ENCODE results near the gene BAIAP2. TPM values are rescaled to one million over a fixed set of nuclear protein-coding genes. Genes with fewer than 3 reads are reported as not detected.

Gene BAIAP2
- polyA plus RNA-seq, 1 donor, result 13.6 TPM

DNA sequence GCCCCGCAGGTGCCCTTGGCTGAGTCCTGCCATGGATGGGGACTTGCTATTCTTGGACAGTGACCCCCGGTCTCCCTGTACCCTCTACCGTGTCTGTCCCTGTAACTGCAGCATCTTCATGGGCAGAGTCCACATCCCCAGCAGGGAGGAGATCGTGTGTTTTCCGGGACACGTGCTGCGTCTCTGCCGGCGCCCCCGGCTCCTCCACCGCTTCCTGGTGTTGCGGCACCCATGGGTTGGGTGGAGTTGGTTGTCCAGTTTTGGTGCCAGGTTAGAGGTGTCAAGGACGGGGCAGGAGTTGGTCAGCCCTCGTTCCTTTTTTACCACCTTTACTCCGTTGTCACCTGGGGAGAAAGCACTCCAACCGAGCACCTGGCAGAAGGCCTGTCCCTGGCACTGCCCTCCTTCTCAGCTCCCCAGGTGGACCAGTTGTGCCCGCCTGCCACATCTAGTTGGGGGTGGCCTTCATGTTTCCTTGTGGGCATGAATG is 20.0 kb downstream of the BAIAP2 start:
- no peak for DNase-seq
- Histone ChIP-seq H3K9me3 (ENCODE audit: control insufficient read depth, low read depth, low read length) (no peaks in the 10 kb centered on the region), H3K27ac (ENCODE audit: low read length) (no peak overlapping the region), H3K4me1 (ENCODE audit: control insufficient read depth, insufficient read depth, low read length) (peaks cover 12% of the 10 kb centered on the region), H3K36me3 (ENCODE audit: control insufficient read depth, insufficient read depth, low read length) (peaks cover 2% of the 10 kb centered on the region), H3K27me3 (ENCODE audit: control insufficient read depth, insufficient read depth, low read length) (no peaks in the 10 kb centered on the region), H3K4me3 (ENCODE audit: low read length) (no peak overlapping the region)
- no CpG with 5 or more reads among the region's 17 CpGs for WGBS (ENCODE audit: insufficient coverage, low lambda C conversion rate)

DNA sequence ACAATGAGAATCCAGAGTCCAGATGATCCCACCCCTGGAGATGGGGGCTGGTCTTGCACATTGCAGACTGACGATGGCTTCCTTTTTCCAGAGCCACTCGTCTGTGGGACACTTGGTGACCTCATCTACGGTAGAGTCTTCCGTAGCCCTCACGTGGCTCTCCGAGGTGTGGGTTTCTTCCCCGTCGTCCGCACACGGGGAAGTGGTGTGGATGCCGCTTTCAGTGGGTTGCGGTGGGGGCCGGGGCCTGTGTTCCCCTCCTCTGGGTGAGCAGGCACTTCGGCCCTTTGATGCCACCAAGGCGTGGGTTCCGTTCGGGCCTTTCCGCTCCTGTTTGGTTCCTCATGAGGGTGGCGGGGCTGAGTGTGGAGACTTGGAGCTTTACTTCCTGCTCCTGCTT is 21.4 kb downstream of the BAIAP2 start:
- H3K27ac ChIP-seq (ENCODE audit: low read length), result no peak overlapping the region
- 40% methylated on average over 2 of the region's 19 CpGs for WGBS (ENCODE audit: insufficient coverage, low lambda C conversion rate)
- no peaks in the 10 kb centered on the region for H3K27me3 ChIP-seq (ENCODE audit: control insufficient read depth, insufficient read depth, low read length)
- no peaks in the 10 kb centered on the region for H3K9me3 ChIP-seq (ENCODE audit: control insufficient read depth, low read depth, low read length)
- H3K36me3 ChIP-seq (ENCODE audit: control insufficient read depth, insufficient read depth, low read length), result peaks cover 2% of the 10 kb centered on the region
- no peak overlapping the region for H3K4me3 ChIP-seq (ENCODE audit: low read length)
- no peak for DNase-seq
- peaks cover 12% of the 10 kb centered on the region for H3K4me1 ChIP-seq (ENCODE audit: control insufficient read depth, insufficient read depth, low read length)

DNA sequence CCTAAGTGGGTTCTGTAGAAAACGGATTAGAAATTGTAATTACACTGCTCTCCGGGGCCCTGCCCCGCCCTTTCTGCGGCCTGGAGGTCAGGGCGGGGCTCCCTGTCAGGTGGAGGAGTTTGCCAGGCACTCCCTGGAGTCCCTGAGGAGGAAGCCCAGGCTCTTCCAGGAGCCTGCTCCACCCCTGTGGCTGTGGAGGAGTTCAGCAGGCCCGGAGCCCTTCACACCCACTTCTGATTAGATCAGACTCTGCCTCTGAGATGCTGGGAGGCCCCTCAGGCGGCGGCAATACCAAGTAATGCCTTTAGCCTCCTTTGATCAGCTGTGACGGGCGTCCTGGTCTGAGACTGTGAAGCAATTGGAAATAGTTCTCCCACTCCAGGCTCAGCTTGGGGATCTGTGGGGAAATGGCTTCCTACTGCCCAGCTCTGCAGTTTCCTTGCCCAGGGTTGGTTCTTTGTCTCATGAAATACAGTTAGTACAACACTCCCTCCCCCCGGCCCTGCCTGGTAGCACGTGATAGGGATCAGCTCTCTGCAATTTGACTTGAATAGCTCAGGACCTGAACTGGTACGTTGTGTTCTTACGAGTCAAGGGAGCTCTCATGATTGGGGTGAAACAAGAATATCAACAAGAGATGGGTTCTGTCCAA is 22.3 kb downstream of the BAIAP2 start:
- Histone ChIP-seq H3K4me3 (ENCODE audit: low read length) (no peak overlapping the region), H3K9me3 (ENCODE audit: control insufficient read depth, low read depth, low read length) (no peaks in the 10 kb centered on the region), H3K27ac (ENCODE audit: low read length) (peak overlapping the region; percentile 44), H3K4me1 (ENCODE audit: control insufficient read depth, insufficient read depth, low read length) (peaks cover 12% of the 10 kb centered on the region), H3K27me3 (ENCODE audit: control insufficient read depth, insufficient read depth, low read length) (no peaks in the 10 kb centered on the region), H3K36me3 (ENCODE audit: control insufficient read depth, insufficient read depth, low read length) (peaks cover 2% of the 10 kb centered on the region)
- DNase-seq, result peak; percentile 77 to 91
- no CpG with 5 or more reads among the region's 14 CpGs for WGBS (ENCODE audit: insufficient coverage, low lambda C conversion rate)

DNA sequence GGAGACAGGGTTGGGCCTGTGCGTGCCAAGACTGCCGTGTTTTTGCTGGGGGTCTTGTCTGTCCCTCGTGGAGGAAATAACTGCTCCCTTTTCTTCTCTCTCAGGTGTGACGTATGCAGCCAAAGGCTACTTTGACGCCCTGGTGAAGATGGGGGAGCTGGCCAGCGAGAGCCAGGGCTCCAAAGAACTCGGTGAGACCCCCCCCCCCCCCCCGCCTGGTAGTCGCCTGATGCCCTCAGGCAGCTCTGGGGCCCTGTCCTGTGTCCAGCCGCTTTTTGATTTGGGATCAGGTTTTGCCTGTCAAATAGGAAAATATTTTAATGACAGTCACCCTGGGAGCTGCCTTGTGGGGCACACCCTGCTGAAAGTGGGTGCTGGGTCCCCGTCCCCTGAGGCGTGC is 22.8 kb downstream of the BAIAP2 start:
- H3K36me3 ChIP-seq (ENCODE audit: control insufficient read depth, insufficient read depth, low read length), result peaks cover 2% of the 10 kb centered on the region
- H3K4me3 ChIP-seq (ENCODE audit: low read length), result no peak overlapping the region
- peaks cover 12% of the 10 kb centered on the region for H3K4me1 ChIP-seq (ENCODE audit: control insufficient read depth, insufficient read depth, low read length)

DNA sequence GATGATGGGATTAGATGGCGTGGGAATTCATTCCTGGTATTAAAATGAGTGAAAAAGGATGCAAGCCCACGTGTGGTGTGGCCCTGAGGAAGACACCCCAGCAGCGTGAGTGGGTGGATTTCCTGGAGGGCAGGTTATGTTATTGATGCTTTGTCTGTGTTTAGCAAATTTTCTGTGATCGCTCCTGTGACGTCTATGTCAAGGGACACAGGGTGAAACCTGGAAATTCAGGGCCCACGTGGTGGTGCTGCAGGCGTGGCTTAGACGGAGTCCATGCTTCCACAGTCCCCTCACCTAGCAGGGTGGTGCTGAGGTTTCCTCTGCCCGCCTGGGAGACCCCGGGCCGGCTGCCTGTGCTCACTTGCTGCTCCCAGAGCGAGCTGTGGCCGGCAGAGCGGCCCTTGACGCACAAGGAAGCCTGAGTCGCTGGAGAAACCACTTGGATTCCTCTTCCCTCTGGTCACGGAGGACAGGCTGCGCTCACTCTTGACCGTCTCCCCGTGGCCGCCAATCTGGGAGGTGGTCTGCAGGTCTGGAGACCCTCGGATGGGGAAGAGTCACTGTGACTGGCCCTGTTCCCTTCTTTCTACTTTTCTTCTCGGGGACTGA is 23.4 kb downstream of the BAIAP2 start:
- WGBS (ENCODE audit: insufficient coverage, low lambda C conversion rate), result 100% methylated on average over 1 of the region's 23 CpGs
- Histone ChIP-seq H3K36me3 (ENCODE audit: control insufficient read depth, insufficient read depth, low read length) (peaks cover 2% of the 10 kb centered on the region), H3K27me3 (ENCODE audit: control insufficient read depth, insufficient read depth, low read length) (no peaks in the 10 kb centered on the region), H3K27ac (ENCODE audit: low read length) (no peak overlapping the region), H3K9me3 (ENCODE audit: control insufficient read depth, low read depth, low read length) (no peaks in the 10 kb centered on the region), H3K4me3 (ENCODE audit: low read length) (no peak overlapping the region), H3K4me1 (ENCODE audit: control insufficient read depth, insufficient read depth, low read length) (peaks cover 12% of the 10 kb centered on the region)
- DNase-seq, result no peak

More for the DNA sequence above, 22.8 kb downstream of the BAIAP2 start:
- Histone ChIP-seq H3K9me3 (ENCODE audit: control insufficient read depth, low read depth, low read length) (no peaks in the 10 kb centered on the region), H3K27me3 (ENCODE audit: control insufficient read depth, insufficient read depth, low read length) (no peaks in the 10 kb centered on the region), H3K27ac (ENCODE audit: low read length) (peak overlapping the region; percentile 44)
- no peak for DNase-seq
- no CpG with 5 or more reads among the region's 12 CpGs for WGBS (ENCODE audit: insufficient coverage, low lambda C conversion rate)

DNA sequence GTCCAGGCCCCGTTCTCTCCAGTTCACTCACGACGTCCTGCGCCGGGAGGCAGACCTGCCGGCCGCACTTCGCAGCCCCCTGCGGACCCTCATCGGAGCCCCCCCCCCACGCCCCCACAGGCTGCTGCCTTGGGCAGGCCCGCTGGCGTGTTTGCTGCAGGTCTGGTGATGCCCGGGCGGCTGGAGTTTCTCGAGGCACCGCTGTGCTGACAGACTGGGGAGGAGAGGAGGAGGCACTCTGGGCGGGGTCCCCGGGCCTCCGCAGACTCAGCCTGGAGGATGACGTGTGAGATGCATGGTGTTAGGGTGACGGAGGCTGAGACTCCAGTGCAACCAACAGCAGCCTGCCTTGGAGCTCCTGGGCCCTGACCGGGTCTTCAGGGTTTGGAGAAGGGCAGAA is 24.1 kb downstream of the BAIAP2 start:
- no peak for DNase-seq
- Histone ChIP-seq H3K9me3 (ENCODE audit: control insufficient read depth, low read depth, low read length) (no peaks in the 10 kb centered on the region), H3K27me3 (ENCODE audit: control insufficient read depth, insufficient read depth, low read length) (no peaks in the 10 kb centered on the region), H3K36me3 (ENCODE audit: control insufficient read depth, insufficient read depth, low read length) (peaks cover 2% of the 10 kb centered on the region), H3K4me1 (ENCODE audit: control insufficient read depth, insufficient read depth, low read length) (peaks cover 12% of the 10 kb centered on the region), H3K27ac (ENCODE audit: low read length) (no peak overlapping the region), H3K4me3 (ENCODE audit: low read length) (no peak overlapping the region)
- WGBS (ENCODE audit: insufficient coverage, low lambda C conversion rate), result no CpG with 5 or more reads among the region's 23 CpGs

DNA sequence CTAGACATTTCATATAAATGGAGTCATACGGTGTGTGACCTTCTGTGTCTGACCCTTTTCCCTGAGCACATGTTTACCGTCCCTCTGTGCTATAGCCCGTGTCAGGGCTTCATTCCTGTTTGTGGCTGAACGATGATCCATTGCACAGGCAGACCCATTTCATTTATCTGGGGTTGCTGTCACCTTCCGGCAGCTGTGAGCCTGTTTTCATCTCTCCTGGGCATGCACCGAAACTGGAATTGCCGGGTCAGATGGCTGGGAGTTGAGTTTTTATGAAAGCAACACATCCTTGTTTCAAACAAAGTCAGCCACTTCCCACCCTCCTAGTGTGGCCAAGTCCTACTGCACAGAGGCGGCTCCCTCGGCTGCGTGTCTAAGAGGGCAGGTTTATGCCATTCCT is 25.5 kb downstream of the BAIAP2 start:
- Histone ChIP-seq H3K27me3 (ENCODE audit: control insufficient read depth, insufficient read depth, low read length) (no peaks in the 10 kb centered on the region), H3K9me3 (ENCODE audit: control insufficient read depth, low read depth, low read length) (no peaks in the 10 kb centered on the region), H3K36me3 (ENCODE audit: control insufficient read depth, insufficient read depth, low read length) (peaks cover 2% of the 10 kb centered on the region), H3K4me1 (ENCODE audit: control insufficient read depth, insufficient read depth, low read length) (peaks cover 12% of the 10 kb centered on the region), H3K4me3 (ENCODE audit: low read length) (no peak overlapping the region), H3K27ac (ENCODE audit: low read length) (no peak overlapping the region)
- no peak for DNase-seq
- WGBS (ENCODE audit: insufficient coverage, low lambda C conversion rate), result no CpG with 5 or more reads among the region's 10 CpGs

DNA sequence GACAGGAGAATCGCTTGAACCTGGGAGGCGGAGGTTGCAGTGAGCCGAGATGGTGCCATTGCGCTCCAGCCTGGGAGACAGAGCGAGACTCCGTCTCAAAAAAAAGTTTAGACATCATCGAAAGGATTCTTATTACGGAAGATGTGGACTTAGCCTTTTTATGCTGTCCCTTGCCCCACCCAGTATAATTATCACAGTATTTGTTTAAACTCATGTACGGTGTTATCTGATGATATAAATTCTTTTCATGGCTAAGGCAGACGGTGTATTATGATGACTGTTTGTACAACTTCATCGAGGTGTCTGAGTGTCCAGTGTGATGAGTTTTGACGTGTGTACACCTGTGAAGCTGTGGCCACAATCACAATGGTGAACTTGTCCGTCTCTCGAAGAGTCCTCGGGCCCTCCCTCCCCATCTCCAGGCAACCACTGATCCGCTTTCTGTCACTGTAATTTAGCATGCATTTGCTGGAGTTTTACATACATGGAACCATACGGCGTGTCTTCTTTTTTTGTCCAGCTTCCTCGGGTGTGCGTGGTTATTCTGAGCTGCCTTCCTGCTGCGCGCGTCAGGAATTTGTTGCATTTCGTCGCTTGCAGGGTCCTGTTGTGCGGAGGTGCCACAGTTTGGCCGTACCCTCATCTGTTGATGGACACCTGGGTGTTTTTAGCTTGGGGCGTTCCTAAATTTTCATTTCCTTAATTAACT is 26.2 kb downstream of the BAIAP2 start:
- Histone ChIP-seq H3K4me1 (ENCODE audit: control insufficient read depth, insufficient read depth, low read length) (peaks cover 12% of the 10 kb centered on the region), H3K36me3 (ENCODE audit: control insufficient read depth, insufficient read depth, low read length) (peaks cover 2% of the 10 kb centered on the region), H3K9me3 (ENCODE audit: control insufficient read depth, low read depth, low read length) (no peaks in the 10 kb centered on the region), H3K27me3 (ENCODE audit: control insufficient read depth, insufficient read depth, low read length) (no peaks in the 10 kb centered on the region), H3K27ac (ENCODE audit: low read length) (no peak overlapping the region), H3K4me3 (ENCODE audit: low read length) (no peak overlapping the region)
- 14% methylated on average over 1 of the region's 28 CpGs for WGBS (ENCODE audit: insufficient coverage, low lambda C conversion rate)
- no peak for DNase-seq

DNA sequence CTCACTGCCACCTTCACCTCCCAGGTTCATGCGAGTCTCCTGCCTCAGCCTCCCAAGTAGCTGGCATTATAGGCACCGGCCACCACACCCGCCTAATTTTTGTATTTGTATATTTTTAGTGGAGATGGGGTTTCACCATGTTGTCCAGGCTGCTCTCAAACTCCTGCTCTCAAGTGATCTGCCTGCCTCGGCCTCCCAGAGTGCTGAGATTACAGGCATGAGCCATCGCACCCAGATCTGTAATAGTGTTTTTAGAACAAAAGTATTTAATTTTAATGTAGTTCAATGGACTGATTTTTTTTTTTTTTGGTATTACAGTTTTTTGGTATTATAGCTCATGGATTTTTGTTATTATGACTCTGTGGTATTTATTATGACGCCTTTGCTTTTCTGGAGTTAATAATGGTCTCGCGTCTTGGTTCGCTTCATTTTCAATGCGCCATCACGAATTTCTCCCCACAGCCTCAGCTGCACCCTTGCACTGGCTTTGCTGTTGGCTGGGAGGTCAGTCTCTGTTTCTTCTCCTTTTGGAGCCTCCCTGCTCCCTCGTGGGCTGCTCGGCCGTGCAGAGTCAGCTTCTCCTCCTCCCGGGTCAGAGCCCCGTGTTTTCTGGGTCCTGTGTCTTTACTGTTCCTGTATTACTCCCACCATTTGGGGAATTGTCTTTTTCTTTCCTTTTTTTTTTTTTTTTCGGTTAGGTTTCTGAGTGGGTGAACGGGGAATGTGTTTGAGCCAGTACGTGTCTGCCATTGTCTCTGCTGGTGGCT is 27.2 kb downstream of the BAIAP2 start:
- no peak overlapping the region for H3K27ac ChIP-seq (ENCODE audit: low read length)
- WGBS (ENCODE audit: insufficient coverage, low lambda C conversion rate), result 100% methylated on average over 6 of the region's 19 CpGs
- no peaks in the 10 kb centered on the region for H3K27me3 ChIP-seq (ENCODE audit: control insufficient read depth, insufficient read depth, low read length)
- DNase-seq, result no peak
- H3K9me3 ChIP-seq (ENCODE audit: control insufficient read depth, low read depth, low read length), result no peaks in the 10 kb centered on the region
- no peak overlapping the region for H3K4me3 ChIP-seq (ENCODE audit: low read length)
- H3K4me1 ChIP-seq (ENCODE audit: control insufficient read depth, insufficient read depth, low read length), result peaks cover 5% of the 10 kb centered on the region
- H3K36me3 ChIP-seq (ENCODE audit: control insufficient read depth, insufficient read depth, low read length), result peaks cover 2% of the 10 kb centered on the region

Data from large intestine (tissue), 3 donors.